Hippocampal formation (tissue), 2 donors: ENCODE measurements around the gene ADGRD1.

Experiments
- DNase-seq, 2 donors: peaks; one replicate each; lab custom pipeline; 2025; lab: John Stamatoyannopoulos, UW

The ADGRD1 gene

DNA sequence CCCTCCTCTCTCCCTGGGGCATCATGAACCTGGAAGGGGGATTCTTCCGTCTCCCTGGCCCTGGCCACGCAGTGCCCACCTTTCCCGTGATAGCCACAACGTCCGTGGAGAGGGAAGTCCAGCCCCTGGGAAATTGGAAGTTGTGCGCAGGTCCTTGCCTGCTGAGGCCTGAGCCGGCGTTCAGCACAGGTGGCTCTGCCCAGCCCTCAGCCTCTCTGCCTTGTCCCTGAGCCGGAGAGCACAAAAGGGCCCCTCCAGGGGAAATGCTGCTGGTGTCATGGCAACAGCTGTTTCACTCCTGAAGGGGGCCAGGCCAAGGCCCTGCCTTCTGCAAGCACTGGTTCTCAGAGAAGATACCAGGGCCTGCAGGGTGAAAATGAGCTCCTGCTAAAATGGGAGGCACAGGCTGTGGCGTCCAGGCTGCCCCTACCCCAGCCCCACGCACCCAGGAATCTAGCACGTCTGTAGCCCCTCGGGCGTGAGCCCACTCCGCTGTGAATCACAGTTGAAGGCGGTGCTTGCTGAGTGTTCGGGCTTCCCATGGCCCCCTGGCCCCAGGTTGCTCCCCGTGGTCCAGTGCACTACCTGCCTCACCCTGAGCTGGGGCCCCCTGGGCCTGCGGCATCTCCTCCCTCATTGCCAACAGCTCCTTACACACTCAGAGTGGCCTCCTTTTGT is 149.4 kb downstream of the ADGRD1 start:
- no peak for DNase-seq

GRCh38 chr12:131103669-131104462 is 150.2 kb downstream of the ADGRD1 start:
- DNase-seq: no peak

- peak; percentile 68 to 72 for DNase-seq
Measured at GRCh38 chr12:131104463-131105350, 151.0 kb downstream of the ADGRD1 start.

DNA sequence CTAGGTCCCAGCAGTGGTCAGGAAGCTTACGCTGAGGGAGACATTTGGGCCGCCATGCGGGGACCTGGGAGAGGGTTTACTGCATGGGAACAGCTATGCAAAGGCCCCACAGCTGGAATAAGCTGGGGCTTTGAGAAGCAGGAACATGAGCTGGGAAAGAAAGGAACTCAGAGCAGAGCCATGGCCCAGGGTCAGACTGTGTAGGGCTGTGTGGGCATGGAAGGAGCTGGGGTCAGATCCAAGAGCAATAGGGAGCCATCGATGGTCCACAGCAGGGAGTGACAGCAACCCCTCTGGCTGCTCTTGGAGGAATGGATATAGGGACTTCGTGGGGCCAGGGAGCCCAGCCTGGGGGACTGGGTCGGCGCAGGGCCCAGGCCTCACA is 151.6 kb downstream of the ADGRD1 start:
- no peak for DNase-seq

- peak in 1 of 2 donors; percentile 33 for DNase-seq
Measured at GRCh38 chr12:131105736-131106348, 152.1 kb downstream of the ADGRD1 start.

GRCh38 chr12:131106349-131106941 is 152.7 kb downstream of the ADGRD1 start:
- peak in 1 of 2 donors; percentile 7 for DNase-seq

GRCh38 chr12:131108177-131108955 is 154.7 kb downstream of the ADGRD1 start:
- DNase-seq: no peak

DNA sequence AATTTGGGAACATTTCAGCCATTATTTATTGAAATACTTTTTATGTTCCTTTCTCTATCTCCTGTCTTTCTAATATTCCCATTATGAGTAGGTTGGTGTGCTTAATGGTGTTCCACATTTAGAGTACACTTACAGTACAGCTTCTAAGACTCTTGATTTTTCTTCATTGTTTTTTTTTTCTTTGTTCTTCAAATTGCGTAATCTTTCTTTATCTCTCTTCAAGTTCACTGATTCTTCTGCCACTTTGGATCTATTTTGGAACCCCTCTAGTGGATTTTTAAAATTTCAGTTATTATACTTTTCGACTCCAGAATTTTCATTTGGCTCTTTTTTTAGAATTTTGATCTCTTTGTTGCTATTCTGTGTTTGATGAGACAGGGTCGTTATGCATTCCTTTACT is 157.7 kb downstream of the ADGRD1 start:
- no peak for DNase-seq

- DNase-seq: no peak
Measured at GRCh38 chr12:131112021-131112420, 158.3 kb downstream of the ADGRD1 start.

GRCh38 chr12:131112700-131113290 is 159.1 kb downstream of the ADGRD1 start:
- DNase-seq: no peak

- no peak for DNase-seq
Measured at GRCh38 chr12:131113568-131114270, 160.0 kb downstream of the ADGRD1 start.

- no peak for DNase-seq
Measured at GRCh38 chr12:131114271-131114670, 160.6 kb downstream of the ADGRD1 start.

DNA sequence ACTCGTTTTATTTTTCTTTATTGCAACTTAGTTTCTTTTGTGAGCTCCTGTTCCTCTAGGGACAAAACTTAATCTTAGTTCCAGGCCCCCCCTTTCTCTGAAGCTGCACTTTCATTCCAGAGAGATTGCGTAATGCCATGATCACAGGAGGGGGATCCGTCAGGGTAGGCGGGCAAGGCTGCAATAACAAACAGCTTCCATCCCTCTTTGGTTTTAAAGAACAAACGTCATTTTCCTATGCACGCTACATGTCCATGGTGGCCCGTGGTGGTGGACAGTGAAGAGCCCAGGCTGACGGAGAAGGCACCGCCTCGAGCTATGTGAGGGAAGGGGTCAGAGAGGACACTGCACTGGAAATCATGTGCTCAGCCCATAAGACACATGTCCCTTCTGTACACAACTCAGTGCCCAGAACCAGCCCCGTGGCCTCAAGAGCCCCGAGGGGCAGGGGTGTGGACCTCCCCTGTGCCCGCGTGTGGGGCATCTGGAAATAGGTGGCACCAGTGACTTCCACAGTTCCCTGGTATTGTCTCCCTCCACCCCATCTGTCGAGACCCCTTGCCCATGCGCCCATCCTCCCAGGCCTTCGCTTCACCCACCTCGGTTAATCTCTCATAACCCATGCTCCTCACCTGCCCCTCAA is 161.4 kb downstream of the ADGRD1 start:
- DNase-seq: no peak

GRCh38 chr12:131115766-131116467 is 162.2 kb downstream of the ADGRD1 start:
- no peak for DNase-seq

DNA sequence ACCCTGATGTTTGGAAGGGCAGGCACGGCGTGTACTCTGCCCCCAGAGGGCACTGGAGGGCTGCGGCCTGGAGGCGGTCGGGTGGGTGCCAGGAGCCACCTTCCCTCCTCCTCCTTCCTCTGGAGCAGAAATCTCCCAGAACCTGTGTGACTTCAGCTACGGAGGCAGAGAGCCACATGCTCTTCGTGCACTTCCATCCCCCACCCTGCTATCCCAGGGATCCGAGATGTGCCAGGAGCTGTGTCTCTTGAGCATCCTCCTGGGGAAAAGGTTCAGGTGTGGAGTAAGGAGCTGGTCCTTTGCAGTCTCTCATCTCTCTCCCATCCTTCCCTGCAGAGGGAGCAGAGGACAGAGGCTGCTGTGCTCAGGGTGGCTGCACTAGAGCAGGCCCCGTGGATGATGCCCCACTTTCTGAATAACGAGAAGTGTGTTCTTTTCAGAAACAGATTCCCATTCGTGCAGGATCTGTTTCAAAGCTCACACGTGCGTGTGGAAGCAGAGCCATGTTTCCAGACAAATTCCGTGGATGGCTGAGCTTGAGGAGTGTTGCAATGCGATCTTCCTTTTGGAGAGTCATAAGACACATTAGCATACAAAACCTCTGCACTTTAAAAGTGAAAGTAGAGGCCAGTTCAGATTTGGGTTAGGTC is 162.9 kb downstream of the ADGRD1 start:
- DNase-seq: no peak

GRCh38 chr12:131117438-131118245 is 163.9 kb downstream of the ADGRD1 start:
- no peak for DNase-seq

- DNase-seq: no peak
Measured at GRCh38 chr12:131118371-131118770, 164.7 kb downstream of the ADGRD1 start.
